NT2/D1 (cell line): ENCODE measurements around the gene KRTAP10-1.

Experiments used
- SUZ12 ChIP-seq: IDR thresholded peaks from 2 replicates; pipeline ENCODE4 v1.6.1; 2011; ENCODE audit not compliant: insufficient read length, insufficient read depth; ENCODE audit errors: extremely low read depth
- YY1 ChIP-seq: IDR thresholded peaks from 2 replicates; pipeline ENCODE4 v1.6.1; 2011; ENCODE audit not compliant: insufficient read length, insufficient read depth
- ZNF274 ChIP-seq: IDR thresholded peaks from 2 replicates; pipeline ENCODE4 v1.6.1; 2011; ENCODE audit warnings: mild to moderate bottlenecking, low read depth, low read length

DNA sequence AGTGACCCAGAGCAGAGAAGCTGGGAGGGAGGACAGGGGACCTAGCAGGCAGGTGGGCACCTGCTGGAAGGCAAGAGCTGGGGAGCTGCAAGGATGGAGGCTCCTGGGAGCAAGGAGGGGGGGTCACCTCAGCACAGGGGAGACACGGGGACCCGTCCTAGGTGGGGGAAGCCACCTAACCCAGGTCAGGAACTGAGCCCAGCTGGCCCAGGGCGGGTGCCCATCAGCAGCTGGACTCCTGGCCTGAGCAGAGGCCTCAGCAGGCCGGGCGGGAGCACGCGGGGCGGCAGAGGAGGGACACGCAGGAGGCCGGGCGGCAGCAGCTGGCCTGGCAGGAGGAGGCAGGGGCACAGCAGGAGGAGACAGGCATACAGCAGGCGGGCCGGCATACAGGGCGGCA, 949 bp downstream of the KRTAP10-1 start:
- TF ChIP-seq YY1 (no peak), SUZ12 (no peak), ZNF274 (no peak)
